Embryonic facial prominence (tissue), 1 donor: Measurements from ENCODE around the gene PKHD1.
"Not testable (repeated sequence)": the region's sequence is repeated elsewhere in the genome, so short reads cannot be mapped to it uniquely, and the experiment has no call there.

Experiments used
- DNase-seq: peaks from one replicate; pipeline ENCODE4 v3.0.0-alpha.2; 2016; ENCODE audit errors: extremely low spot score

PKHD1 gene

DNA sequence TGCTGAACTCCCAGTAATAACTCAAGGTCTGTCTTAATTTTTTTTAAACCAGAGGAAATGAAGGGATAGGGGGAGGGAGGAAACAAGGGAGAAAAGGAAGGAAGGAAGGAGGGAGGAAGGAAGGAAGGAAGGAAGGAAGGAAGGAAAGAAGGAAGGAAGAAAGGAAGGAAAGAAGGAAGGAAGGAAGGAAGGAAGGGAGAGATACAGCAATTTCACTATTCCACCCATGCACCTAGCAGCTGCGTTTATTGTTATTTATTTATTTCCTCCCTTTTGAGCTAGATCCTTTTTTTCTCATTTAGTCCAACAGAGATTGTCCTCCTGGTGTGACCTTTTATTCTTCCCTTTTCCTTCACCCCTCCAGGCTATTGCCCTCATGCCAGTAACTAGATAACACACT lies 97.6 kb downstream of the PKHD1 start:
- DNase-seq: no peak

DNA sequence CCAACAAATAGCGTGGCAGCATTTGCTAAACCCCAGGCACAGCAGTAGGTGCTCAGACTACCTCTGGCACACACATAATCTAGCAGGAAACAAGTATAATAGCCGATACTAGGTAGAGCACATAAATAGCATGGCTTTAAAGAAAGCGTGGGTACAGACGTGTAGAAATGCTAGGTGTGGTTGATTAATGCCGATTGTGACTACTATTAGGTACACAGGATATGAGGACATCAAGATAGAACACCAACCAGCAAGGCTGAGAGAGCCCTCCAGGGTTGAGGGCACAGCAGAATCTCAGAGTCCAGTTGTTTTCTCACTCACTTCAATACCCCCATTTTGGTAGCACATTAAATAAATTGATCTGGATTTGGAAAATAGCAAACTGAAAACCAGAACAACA lies 100.5 kb downstream of the PKHD1 start:
- no peak for DNase-seq

DNA sequence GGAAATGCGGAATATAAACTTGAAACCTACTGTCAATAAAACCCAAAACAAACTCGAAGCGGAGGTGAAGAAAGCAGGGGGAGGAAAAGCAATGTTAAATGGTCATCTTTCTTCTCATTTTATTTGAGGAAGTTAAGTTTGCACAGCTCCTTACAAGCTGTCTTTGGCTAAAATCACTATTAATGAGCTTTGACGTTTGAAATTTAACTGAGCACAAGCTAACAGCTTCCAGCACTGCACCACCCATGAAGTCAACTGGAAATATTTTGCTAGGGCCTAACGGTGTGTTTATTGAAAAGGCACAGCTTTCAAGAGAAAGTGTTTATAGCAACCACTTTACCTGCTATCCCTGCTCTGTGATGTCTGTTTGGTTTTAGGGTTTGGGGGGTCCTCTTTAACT lies 103.8 kb downstream of the PKHD1 start:
- no peak for DNase-seq

DNA sequence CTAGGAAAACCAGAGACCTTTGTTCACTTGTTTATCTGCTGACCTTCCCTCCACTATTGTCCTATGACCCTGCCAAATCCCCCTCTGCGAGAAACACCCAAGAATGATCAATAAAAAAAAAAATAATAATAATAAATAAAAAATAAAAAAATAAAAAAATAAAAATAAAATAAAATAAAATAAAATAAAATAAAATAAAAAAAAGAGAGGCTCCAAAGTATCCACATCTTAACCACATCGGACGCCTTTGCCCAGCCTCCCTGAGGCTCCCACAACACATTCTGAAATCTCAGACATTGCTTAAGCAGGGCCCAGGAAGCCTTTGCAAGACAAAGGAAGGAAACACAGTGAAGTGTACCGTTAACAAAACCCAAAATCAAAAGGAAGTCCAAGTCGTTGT lies 104.7 kb downstream of the PKHD1 start:
- DNase-seq: not testable (repeated sequence)

DNA sequence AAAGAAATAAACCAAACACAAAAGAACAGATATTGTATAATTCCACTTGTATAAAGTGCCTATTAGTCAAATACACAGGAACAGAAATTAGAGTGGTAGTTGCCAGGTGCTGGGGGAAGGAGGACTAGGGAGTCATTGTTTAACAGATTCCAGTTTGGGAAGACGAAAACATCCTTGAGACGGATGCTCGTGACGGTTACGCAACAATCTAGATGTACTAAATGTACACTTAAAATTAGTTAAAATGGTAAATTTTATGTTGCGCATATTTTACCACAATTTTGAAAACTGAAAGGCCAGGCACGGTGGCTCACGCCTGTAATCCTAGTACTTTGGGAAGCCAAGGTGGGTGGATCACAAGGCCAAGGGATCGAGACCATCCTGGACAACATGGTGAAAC lies 111.0 kb downstream of the PKHD1 start:
- DNase-seq: no peak

DNA sequence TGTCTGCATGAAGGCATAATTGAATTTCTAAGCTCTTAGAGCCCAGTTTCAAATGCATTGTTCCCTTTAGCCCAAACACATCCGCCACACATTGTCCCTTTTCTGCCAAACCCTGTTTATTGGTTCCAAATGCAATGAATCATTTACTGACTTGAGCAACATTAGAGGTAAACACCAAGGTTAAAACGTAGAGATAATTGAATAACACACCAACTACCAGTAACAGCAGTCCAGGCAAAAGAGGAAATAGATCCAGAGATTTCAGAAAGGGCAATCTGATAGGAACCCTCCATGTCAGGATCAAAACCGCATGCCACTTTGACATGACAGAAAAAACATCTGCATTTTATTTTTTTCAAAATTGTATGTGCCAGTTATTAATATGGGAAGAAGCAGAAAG lies 114.8 kb downstream of the PKHD1 start:
- no peak for DNase-seq

DNA sequence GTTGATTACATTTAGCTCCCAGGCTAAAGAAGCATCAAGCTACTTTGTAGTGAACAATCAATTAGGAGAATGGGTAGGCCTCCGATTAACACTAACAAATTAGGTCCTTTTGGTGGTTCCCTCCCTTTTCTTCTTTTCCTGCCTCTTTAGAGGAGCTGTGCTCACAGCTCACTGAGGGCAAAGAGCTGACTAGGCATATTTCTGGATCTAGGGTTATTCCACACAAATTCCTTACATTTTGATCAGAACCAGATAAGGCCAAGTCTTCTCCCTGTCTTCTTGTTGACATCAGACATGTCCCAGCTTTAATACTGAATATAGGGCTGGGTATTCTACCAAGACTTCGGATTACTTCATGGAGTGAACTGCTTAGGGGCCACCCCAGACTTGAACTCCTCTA lies 119.1 kb downstream of the PKHD1 start:
- no peak for DNase-seq

DNA sequence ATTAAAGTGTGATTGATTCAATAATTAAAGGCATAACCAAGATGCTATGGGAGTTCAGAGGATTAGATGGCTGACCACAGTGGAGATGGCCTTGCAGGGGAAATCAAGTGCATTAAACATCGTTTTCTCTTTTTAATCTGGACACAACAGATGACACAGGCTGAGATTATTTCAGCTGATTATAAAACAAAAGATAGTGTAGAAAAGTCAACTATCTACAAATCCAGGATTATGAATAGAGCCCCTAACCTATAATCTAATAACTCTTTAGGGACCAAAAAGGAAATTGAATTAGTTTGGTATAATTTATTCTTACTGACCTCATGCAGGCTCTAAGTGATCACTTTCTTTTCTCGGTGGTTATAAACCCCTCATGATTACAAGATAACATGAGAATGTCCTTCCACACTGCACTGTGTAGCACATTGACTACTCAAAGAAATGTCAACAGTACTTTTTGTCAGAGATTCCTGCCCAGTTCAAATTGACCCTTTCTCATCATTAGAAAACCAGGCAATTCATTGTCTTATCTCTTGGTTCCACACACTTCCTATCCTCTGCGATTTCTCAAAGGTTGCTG lies 122.1 kb downstream of the PKHD1 start:
- DNase-seq: no peak

DNA sequence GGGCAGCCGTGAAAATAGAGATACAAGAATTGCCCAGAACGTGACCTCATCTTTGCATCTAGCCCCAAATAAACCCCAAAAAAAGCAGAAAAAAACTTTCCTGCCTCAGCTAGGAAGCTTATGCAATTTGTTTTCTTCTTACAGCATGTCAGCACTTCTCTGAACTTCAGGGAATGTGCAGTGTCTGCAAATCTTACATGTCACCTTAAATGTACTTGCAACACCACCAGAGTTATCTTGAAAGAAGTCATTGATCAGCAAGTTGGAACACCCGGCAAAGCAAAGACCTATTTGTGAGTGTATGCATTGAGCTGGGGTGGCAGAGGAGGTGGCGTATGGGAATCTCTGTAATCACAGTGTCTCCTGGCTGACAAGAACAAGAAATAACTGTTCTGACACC lies 123.4 kb downstream of the PKHD1 start:
- DNase-seq: no peak

DNA sequence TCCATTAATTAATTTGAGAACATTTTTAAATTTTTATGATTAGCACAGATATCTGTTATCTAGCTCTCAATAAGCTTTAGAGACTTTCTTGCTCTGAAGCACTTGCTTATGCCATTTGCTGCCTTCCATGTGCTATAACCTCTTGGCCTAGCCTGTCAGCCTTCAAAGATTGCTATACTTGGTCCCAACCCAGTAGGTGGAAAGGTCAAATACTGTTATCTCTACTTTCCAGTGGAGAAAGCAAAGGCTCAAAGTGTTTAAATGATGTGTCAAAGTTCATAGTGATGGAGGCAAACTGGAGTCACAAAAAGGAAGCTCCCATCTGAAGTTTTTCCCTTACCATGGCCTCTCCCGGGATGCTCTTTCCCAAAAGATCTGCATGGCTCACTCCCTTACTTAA lies 125.1 kb downstream of the PKHD1 start:
- DNase-seq: no peak

DNA sequence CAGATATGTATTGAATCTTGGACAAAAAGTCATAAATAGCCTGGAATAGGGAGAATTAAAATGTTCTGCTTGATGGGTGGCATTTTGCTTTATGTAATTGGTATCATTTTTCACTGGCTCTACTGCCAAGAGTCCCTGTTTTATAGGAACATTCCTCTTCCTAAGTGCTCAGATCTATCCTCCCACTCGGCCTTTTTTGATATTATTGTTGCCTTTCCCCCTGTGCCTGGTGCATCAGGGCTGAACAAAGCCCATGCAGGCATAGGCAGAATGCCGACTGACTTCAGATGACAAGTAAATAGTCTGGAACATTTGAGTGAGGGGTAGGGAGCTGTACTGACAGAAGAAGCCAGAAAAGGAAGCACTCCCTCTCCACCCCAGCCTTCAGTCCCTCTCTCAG lies 127.0 kb downstream of the PKHD1 start:
- DNase-seq: no peak

DNA sequence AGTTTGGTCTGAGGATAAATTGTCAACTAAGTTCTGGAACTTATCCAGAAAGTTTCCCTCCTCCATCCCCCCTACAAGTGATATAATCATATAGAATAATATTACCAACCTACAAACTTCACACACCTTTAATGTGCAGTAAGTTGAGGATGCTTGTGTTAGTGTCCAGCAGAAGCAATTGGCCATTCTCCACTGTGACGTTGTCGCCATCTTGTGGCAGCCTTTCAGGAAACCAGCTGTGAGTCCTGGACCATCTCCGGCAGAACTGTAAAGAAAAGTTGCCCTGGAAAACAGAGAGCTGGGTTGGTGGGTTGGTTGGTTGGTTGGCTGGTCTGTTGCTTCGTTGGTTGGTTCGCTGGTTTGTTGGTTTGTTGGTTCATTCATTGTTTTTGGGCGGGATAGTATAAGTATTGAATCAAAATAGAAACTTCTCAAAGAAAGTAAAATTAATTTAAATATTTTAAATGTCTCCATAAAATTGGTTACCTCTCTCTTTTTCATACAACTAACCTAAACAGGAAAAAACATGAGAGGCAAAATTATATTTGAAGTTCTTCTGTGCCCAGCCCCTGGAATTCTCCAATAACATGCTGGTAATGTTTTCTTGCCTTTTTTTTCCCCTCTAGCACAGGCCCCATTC lies 127.5 kb downstream of the PKHD1 start:
- DNase-seq: peak; percentile 22

DNA sequence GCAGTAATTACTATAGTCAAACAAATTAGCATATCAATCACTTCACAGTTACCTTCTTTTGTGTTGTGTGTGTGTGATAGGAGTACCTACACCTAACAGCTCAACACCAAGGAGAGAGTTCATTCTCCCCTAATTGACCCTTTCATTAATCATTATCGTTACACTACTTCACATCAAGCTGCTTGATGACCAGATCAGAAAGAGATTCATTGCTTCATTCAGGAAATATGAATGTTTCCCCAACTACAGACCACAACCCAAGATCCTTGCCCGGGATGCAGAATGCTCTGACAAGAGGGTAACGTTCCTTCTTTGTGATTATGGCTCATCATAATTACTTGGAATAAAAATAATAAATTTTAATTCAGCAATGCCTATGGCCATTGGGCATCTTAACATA lies 132.7 kb downstream of the PKHD1 start:
- DNase-seq: no peak

DNA sequence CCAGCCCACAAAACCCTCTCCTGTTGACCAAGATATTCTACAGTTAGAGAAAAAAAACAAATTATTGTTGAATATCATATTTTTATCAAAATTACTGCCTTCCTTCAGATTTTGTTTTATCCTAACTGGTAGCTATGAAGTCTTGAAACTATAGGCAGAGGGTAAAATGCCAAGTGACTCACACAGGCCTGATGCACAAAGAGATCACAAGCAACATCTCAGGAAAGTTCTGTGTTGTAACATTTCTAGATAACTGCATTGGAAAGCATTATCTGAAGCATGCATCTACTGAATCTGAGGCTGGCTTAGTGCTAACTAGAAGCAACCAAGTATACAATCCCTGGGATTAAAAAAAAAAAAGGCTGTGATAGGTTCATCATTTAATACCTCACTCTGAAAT lies 134.2 kb downstream of the PKHD1 start:
- no peak for DNase-seq

DNA sequence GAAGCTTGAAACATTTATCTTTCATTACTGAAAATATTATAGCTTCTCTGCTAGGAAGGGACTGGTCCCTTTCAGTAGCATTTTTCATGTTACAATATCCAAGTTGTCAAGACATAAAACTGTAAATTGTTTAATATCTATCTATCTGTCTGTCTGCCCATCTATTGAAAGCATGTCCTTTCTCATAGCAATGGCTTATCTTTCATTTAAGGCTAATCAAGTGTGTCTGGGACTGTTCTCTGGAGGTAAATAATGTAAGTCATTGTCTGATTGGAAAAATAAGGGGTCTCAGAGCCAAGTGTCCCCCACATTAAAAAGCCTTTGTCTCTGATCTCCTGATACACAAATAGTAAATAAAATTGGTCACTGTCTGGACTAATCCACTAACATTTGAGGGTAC lies 135.5 kb downstream of the PKHD1 start:
- no peak for DNase-seq

DNA sequence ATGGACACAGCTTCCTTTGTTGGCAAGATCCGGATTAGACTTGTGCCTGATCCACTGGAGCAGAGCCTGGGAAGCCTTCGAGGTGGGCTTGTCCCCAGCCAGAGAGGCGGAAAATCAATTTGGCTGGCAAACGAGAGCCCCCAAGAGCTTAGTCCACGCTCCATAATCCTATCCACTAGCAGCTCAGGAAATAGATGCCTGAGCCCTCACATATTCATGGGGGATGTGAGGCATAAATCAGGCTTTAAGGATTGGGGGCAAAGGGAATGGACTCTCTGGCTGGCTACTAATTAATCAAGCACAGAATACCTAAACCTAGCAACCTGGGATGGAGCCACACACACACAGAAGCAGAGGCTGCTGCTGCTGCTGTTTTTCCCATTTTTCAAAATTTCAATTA lies 137.9 kb downstream of the PKHD1 start:
- DNase-seq: no peak

DNA sequence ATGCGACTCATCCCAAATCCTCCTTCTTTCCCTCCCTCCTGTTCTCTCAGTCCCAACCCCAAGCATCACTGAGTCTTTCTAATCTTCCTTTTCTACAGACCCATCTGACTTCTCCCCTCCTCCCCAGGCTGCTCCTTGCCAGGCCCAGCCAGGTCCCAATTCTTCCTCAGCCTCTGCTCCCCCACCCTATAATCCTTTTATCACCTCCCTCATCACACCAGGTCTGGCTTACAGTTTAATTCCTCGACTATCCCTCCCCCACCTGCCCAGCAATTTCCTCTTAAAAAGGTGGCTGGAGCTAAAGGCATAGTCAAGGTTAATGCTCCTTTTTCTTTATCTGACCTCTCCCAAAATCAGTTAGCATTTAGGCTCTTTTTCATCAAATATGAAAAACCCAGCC lies 147.7 kb downstream of the PKHD1 start:
- DNase-seq: not testable (repeated sequence)

DNA sequence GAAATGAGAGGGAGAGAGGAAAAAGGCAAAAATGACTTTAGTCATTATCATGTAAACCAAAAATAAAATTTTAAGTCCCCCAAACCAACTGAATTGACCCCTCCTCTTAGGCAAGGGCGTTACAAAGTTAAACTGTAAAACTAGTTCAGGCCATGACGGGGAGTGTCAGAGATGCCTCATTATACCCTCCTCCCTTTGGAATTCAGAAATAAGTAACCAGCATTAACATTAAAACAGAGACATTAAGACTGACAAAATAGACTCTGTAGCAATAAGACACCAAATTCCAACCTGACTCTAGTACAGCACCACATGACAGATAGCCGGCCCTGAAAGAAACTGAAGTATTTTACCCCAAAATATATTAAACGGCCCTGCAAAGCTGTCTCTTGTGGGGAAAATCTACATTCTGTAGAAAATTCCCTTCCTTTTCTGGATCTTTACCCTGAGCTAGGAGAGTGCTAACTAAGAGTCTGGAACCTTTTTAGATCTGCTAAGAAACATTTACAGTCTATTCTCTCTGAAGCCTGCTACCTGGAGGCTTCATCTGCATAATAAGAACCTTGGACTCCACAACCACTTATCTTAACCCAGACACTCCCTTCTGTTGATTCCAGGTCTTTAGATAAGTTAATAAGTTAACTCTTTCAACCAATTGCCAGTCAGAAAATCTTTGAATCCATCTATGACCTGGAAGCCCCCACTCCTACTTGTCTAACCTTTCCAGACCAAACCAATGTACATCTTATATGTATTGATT lies 150.7 kb downstream of the PKHD1 start:
- no peak for DNase-seq

DNA sequence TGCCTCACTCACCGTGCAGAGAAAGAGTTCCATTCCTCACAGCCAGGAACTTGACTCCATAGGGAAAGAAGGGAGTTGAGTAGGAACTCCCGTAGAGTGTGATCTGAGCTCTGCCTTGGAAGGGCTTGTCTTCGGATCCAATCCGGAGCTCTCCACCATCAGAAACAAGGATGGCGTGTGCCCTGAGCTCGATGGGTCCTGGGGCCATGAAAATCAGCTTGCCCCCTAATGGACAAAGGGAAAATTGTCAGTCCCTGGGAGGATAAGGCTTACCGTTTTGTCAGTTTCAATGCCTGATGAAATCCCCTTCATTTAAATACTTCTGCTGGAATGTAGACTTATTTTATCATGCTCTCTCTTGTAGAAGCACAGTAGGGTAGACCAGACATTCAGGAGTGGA lies 153.3 kb downstream of the PKHD1 start:
- DNase-seq: no peak

DNA sequence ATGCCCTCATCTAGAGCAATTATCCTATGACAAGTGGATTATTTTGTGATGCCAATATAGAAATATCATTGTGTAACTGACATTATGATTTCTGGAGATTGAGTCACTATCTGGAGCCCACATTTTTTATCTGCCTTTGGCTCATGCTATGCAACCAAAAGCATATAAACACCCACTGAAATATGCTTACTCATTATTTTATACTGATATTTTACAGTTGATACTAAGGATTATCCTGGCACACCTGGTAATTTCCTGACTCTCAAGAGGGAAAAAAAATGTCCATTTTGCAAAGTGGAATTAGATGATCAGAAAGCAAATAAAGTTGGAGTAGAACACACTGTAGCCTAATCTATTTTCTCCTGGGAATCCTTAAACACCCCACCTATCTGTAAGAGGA lies 154.5 kb downstream of the PKHD1 start:
- no peak for DNase-seq

DNA sequence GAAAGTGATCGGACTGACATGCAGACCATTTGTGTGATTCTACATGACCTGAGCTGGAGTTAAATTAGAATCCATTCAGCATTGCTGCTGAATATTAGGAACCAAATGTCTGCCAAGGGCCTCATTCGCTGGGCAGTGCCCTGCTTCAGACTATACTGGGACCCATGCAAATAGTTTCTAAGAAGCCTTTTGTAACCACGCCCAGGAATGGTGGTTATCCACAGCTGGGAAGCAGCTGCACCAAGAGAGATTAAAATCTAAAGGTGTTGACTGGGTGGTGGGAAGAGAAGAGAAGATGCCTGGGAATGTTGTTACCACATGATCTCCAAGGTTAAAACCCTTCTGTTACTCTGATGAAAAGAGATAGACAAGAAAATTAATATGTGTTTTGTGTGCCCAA lies 156.8 kb downstream of the PKHD1 start:
- DNase-seq: no peak

DNA sequence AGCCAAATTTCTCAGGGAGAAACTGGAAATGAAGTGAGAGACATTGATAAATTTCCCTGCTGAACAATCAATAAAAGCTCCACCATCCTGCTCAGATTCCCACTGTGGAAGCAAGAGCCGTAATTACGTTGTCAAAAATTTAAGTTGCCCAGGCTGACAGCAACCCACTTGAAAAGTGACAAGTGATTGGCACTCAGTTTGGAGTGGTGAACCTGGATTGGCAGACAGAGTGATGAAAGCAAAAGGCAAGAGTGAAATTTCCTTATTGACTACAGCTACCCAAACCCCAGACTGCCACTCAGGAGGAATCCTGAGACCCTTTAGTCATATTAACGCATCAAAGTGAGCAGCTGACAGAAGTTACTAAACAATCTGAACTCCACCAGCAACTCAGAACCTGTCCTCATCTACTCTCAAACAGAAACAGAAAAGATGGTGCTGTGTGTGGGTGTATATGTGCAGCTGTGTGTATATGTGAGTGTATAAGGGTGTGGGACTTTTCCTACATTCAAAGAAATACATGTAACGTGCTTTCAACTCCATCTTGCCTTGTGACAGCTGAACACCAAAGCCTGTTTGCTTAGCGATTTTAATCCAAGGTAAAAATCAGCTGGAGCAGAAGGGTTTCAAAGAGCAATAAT lies 157.4 kb downstream of the PKHD1 start:
- DNase-seq: no peak

DNA sequence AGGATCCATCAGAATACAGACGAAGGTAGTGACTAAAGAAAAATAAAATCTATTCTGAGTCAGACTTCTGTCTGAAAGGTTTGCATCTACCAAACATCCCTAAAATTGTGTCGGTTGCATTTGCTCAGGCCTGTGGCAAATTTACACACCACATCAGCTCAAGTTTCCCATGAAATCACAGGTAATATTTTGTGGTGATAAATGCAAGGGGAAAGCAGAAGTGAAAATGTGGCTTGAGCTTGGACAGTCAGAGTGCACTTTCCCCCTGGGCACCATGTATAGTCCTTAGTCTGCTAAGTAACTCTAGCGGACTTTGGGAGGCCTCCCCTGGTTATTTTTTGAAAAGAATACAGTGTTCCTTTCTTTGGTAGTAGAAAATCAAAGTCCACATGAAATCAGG lies 159.1 kb downstream of the PKHD1 start:
- DNase-seq: no peak
